Lung (tissue), 12 donors: ENCODE results near the gene MICAL2. TPM values are rescaled to one million over a fixed set of nuclear protein-coding genes. Genes with fewer than 3 reads are reported as not detected.

Source experiments
- ATAC-seq: fragments of 200-7000 bp; cut with Tn5 transposase; one replicate; pipeline ENCODE4 v1.9.1; 2020; ENCODE audit warnings: moderate number of reproducible peaks; ENCODE audit not compliant: insufficient read depth, low FRiP score
- DNase-seq, 3 donors: peaks; one replicate each; pipeline ENCODE4 v3.0.0-alpha.2; 2013 to 2017
- H3K27ac ChIP-seq, 2 donors: one replicate each; pipeline ENCODE4 v1.5.1; 2013; ENCODE audit warnings: mild to moderate bottlenecking in 2 of 2, moderate library complexity in 2 of 2, control low read depth in 1 of 2, inconsistent platforms in 1 of 2, low read depth in 1 of 2, low read length in 1 of 2
- H3K27me3 ChIP-seq, 3 donors: one replicate each; pipeline ENCODE4 v1.5.1; 2013; ENCODE audit warnings: low read length in 2 of 3; ENCODE audit not compliant: control insufficient read depth in 3 of 3, insufficient read depth in 3 of 3
- H3K36me3 ChIP-seq, 4 donors: one replicate each; pipeline ENCODE4 v1.5.1; 2013; ENCODE audit warnings: low read length in 4 of 4, mild to moderate bottlenecking in 1 of 4, moderate library complexity in 1 of 4; ENCODE audit not compliant: control insufficient read depth in 4 of 4, insufficient read depth in 4 of 4
- H3K4me1 ChIP-seq, 5 donors: one replicate each; pipeline ENCODE4 v1.5.1; 2013; ENCODE audit warnings: low read length in 5 of 5, mild to moderate bottlenecking in 2 of 5, moderate library complexity in 1 of 5; ENCODE audit not compliant: control insufficient read depth in 5 of 5, insufficient read depth in 5 of 5
- H3K4me3 ChIP-seq: one replicate; pipeline ENCODE4 v1.5.1; 2013; ENCODE audit warnings: mild to moderate bottlenecking, control low read depth, moderate library complexity
- H3K9ac ChIP-seq, 2 donors: one replicate each; pipeline ENCODE4 v1.5.1; 2013; ENCODE audit warnings: low read length in 2 of 2, control low read depth in 1 of 2; ENCODE audit not compliant: insufficient read depth in 1 of 2
- H3K9me3 ChIP-seq, 4 donors: one replicate each; pipeline ENCODE4 v1.5.1; 2013; ENCODE audit warnings: low read length in 3 of 4, mild to moderate bottlenecking in 1 of 4, moderate library complexity in 1 of 4; ENCODE audit not compliant: control insufficient read depth in 4 of 4, insufficient read depth in 3 of 4
- CTCF ChIP-seq: IDR thresholded peaks from 2 replicates; pipeline ENCODE4 v1.5.1; 2012; ENCODE audit warnings: mild to moderate bottlenecking; ENCODE audit errors: control extremely low read depth, extremely low read depth
- WGBS, 2 donors: extraction: QIAGEN DNeasy Blood & Tissue Kit; methylation state at CpG; one replicate each; pipeline ENCODE4 v1.1.7; 2013; 5-methylcytosine and 5-hydroxymethylcytosine counted together
- polyA plus RNA-seq, 2 donors: library from polyadenylated mRNA; stranded (reverse); fragments of 200-250 nt; gene quantifications; one replicate each; pipeline ENCODE4 v1.2.1, GENCODE V29; 2013
- total RNA-seq, 2 donors: library from RNA; depleted of rRNA in 1 of 2; stranded (reverse); fragments of >200 nt in 1 of 2; gene quantifications; one replicate each; pipeline ENCODE4 v1.2.1, GENCODE V29; 2014 to 2021
- donor health status: control.
- donor health status: control.
- donor health status: Bipolar disorder and iron deficiency.
- donor health status: healthy.
- donor health status: DM: yes; HTN: yes; CAD: no.

MICAL2 gene
- total and polyA plus RNA-seq, 4 donors: 38.2 to 218 (median 99.6) TPM

DNA sequence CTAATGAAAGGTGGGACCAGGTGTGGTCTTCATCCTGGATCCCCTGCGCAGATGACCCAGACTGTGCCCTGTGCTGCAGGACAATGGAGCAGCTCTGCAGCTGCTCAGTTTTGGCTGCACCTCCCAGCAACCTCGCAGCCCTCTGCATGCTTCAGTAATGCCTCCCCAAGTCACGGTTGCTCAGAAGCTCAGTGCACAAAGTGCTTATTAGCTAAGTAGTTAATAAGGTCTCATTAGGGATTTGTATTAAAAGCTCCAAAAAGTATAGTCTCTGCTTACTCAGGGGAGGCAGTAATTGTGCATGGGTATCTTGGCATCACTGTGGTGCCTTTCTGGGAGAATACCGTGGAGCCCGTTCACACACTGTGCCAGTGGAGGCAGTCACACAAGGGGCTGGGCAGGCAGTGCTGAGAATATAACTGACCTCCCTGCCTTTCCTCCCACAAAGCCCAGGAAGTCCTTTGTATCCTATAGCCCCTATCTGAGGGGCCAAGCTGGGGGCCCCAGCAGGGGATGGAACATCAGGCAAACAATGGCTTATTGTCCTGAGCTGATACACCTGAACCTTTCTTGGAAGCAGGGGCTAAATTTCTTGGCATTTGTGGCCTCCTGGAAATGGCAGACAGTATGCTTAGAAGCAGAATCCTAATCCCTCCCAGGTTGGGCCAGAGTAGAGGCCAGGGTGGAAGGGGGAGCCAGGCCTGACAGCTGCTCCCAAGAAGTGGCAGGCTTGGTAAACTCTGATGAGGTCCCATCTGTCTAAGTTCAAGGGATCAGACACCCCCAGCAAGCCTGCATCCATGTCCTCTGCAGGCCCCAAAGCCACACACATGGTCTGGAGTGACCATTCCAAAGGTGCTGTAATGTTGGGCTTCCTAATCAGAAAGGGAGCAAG is 141.5 kb downstream of the MICAL2 start:
- 65 to 72% methylated on average over 5 of the region's 5 CpGs for WGBS, 2 donors
- Histone ChIP-seq H3K4me1 (peaks cover 8 to 24% (median 10%) of the 10 kb centered on the region in 5 donors), H3K9ac (no peak overlapping the region), H3K36me3 (peaks cover 0 to 16% (median 6%) of the 10 kb centered on the region in 4 donors), H3K4me3 (no peak overlapping the region), H3K27me3 (no peaks in the 10 kb centered on the region), H3K27ac (no peak overlapping the region), H3K9me3 (no peaks in the 10 kb centered on the region)
- no peak for DNase-seq
- no peak for ATAC-seq
- no peak for TF ChIP-seq CTCF

GRCh38 chr11:12253843-12254281 is 143.5 kb downstream of the MICAL2 start:
- no peak for ATAC-seq
- peaks cover 0 to 23% (median 10%) of the 10 kb centered on the region in 4 donors for H3K36me3 ChIP-seq

GRCh38 chr11:12258451-12258850 is 148.1 kb downstream of the MICAL2 start:
- Histone ChIP-seq H3K4me3 (no peak overlapping the region), H3K36me3 (peaks cover 0 to 27% (median 10%) of the 10 kb centered on the region in 4 donors), H3K9ac (no peak overlapping the region), H3K27ac (no peak overlapping the region), H3K27me3 (no peaks in the 10 kb centered on the region), H3K9me3 (peaks cover 0 to 5% (median 0%) of the 10 kb centered on the region in 4 donors), H3K4me1 (peaks cover 0 to 5% (median 2%) of the 10 kb centered on the region in 5 donors)
- ATAC-seq: peak; percentile 45
- no peak for TF ChIP-seq CTCF
- no peak for DNase-seq
- WGBS, 2 donors: 76 to 91% methylated on average over 3 of the region's 3 CpGs

More at GRCh38 chr11:12253843-12254281, 143.5 kb downstream of the MICAL2 start:
- no peak overlapping the region for H3K4me3 ChIP-seq
- no peaks in the 10 kb centered on the region for H3K27me3 ChIP-seq
- no peak for TF ChIP-seq CTCF
- H3K9ac ChIP-seq: no peak overlapping the region
- no peaks in the 10 kb centered on the region for H3K9me3 ChIP-seq
- no peak overlapping the region for H3K27ac ChIP-seq
- DNase-seq: no peak
- peaks cover 0 to 10% (median 5%) of the 10 kb centered on the region in 5 donors for H3K4me1 ChIP-seq
- WGBS, 2 donors: 94 to 95% methylated on average over 7 of the region's 7 CpGs
